Neutrophil (primary cell): ENCODE results near the gene TRAF3.

Source experiments
- H3K27ac ChIP-seq: fragments of 200-600 bp; sonication (generic); 2 replicates; pipeline ENCODE4 v1.5.1; 2016; ENCODE audit warnings: mild to moderate bottlenecking, moderate library complexity
- H3K27me3 ChIP-seq: fragments of 200-600 bp; sonication (generic); 2 replicates; pipeline ENCODE4 v1.6.0; 2016; ENCODE audit warnings: mild to moderate bottlenecking
- H3K36me3 ChIP-seq: fragments of 200-600 bp; sonication (generic); 2 replicates; pipeline ENCODE4 v1.5.1; 2017
- H3K4me1 ChIP-seq, 2 experiments: fragments of 200-600 bp in 1 of 2; sonication (generic) in 1 of 2; 1 replicate in 1 of 2; 2 replicates in 1 of 2; pipeline versions ENCODE4 v1.5.1 to v1.6.1; 2013 to 2016; ENCODE audit warnings: low read depth in 1 of 2, low read length in 1 of 2, mild to moderate bottlenecking in 1 of 2, moderate library complexity in 1 of 2; ENCODE audit not compliant: control insufficient read depth in 1 of 2, insufficient read depth in 1 of 2
- H3K4me3 ChIP-seq, 2 experiments: fragments of 200-600 bp in 1 of 2; sonication (generic) in 1 of 2; 1 replicate in 1 of 2; 2 replicates in 1 of 2; pipeline ENCODE4 v1.5.1; 2013 to 2016; ENCODE audit warnings: low read depth in 1 of 2, low read length in 1 of 2, mild to moderate bottlenecking in 1 of 2, moderate library complexity in 1 of 2
- H3K9me3 ChIP-seq: fragments of 200-600 bp; sonication (generic); 2 replicates; pipeline ENCODE4 v1.5.1; 2016
- CTCF ChIP-seq: fragments of 200-600 bp; sonication (generic); IDR thresholded peaks from 2 replicates; pipeline ENCODE4 v1.5.1; 2016; ENCODE audit warnings: antibody characterized with exemption

Gene TRAF3

GRCh38 chr14:102737402-102738372, 39.6 kb upstream of the TRAF3 start:
- Histone ChIP-seq H3K36me3 (peaks cover 57% of the 10 kb centered on the region), H3K4me1 (no peaks in the 10 kb centered on the region), H3K27me3 (no peaks in the 10 kb centered on the region), H3K4me3 (no peak overlapping the region), H3K27ac (no peak overlapping the region), H3K9me3 (no peaks in the 10 kb centered on the region)
- TF ChIP-seq CTCF = no peak

- no peak for TF ChIP-seq CTCF
- H3K4me1 ChIP-seq = no peaks in the 10 kb centered on the region
- H3K36me3 ChIP-seq = peaks cover 49% of the 10 kb centered on the region
- H3K4me3 ChIP-seq = no peak overlapping the region
- H3K27ac ChIP-seq = no peak overlapping the region
- H3K9me3 ChIP-seq = no peaks in the 10 kb centered on the region
- no peaks in the 10 kb centered on the region for H3K27me3 ChIP-seq
Measured at GRCh38 chr14:102738373-102739189, 38.7 kb upstream of the TRAF3 start.

- Histone ChIP-seq H3K4me1 (no peaks in the 10 kb centered on the region), H3K9me3 (no peaks in the 10 kb centered on the region), H3K27ac (no peak overlapping the region), H3K27me3 (no peaks in the 10 kb centered on the region), H3K36me3 (peaks cover 43% of the 10 kb centered on the region), H3K4me3 (no peak overlapping the region)
- no peak for TF ChIP-seq CTCF
Measured at GRCh38 chr14:102739190-102739469, 38.1 kb upstream of the TRAF3 start.

GRCh38 chr14:102746634-102747438, 30.4 kb upstream of the TRAF3 start:
- H3K9me3 ChIP-seq = no peaks in the 10 kb centered on the region
- no peaks in the 10 kb centered on the region for H3K4me1 ChIP-seq
- no peak overlapping the region for H3K4me3 ChIP-seq
- TF ChIP-seq CTCF = no peak
- peaks cover 32% of the 10 kb centered on the region for H3K36me3 ChIP-seq
- H3K27me3 ChIP-seq = no peaks in the 10 kb centered on the region
- no peak overlapping the region for H3K27ac ChIP-seq

GRCh38 chr14:102748806-102749205, 28.4 kb upstream of the TRAF3 start:
- H3K4me3 ChIP-seq = no peak overlapping the region
- no peaks in the 10 kb centered on the region for H3K27me3 ChIP-seq
- H3K27ac ChIP-seq = no peak overlapping the region
- H3K36me3 ChIP-seq = peaks cover 35% of the 10 kb centered on the region
- H3K4me1 ChIP-seq = no peaks in the 10 kb centered on the region
- no peak for TF ChIP-seq CTCF
- H3K9me3 ChIP-seq = no peaks in the 10 kb centered on the region
